ENCODE results near the gene STAT4. TPM values are rescaled to one million over a fixed set of nuclear protein-coding genes. Genes with fewer than 3 reads are reported as not detected.

The STAT4 gene
- total RNA-seq, 1 donor from 2014 or later, result 8.0 TPM

DNA sequence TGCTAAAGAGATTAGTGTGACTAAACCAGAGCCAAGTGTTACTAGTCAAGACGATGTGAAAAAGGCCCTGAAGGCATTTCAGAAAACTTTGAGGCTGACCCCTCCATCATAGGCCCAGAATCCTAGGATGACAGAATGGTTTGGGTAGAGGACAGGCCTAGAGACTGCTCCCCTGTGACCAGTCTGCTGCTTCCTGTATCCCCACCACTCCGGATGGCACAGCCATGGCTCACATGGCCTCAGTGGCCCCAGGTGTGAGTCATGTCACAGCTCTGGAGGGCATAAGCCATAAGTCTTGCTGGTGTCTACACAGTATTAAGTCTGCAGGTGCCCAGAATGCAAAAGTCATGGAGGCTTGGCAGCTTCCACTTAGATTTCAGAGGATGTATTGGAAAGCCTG, 124.4 kb downstream of the STAT4 start:
- TF ChIP-seq, protein P1, sequence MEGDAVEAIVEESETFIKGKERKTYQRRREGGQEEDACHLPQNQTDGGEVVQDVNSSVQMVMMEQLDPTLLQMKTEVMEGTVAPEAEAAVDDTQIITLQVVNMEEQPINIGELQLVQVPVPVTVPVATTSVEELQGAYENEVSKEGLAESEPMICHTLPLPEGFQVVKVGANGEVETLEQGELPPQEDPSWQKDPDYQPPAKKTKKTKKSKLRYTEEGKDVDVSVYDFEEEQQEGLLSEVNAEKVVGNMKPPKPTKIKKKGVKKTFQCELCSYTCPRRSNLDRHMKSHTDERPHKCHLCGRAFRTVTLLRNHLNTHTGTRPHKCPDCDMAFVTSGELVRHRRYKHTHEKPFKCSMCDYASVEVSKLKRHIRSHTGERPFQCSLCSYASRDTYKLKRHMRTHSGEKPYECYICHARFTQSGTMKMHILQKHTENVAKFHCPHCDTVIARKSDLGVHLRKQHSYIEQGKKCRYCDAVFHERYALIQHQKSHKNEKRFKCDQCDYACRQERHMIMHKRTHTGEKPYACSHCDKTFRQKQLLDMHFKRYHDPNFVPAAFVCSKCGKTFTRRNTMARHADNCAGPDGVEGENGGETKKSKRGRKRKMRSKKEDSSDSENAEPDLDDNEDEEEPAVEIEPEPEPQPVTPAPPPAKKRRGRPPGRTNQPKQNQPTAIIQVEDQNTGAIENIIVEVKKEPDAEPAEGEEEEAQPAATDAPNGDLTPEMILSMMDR (IDR thresholded peaks at IDR 0.05), result no peak
- Histone ChIP-seq H3K27me3 (no peaks in the 10 kb centered on the region), H3K4me1 (peaks cover 17% of the 10 kb centered on the region), H3K4me3 (no peak overlapping the region), H3K36me3 (no peaks in the 10 kb centered on the region), H3K9me3 (no peaks in the 10 kb centered on the region), H3K27ac (no peak overlapping the region)
- ATAC-seq (no peak), DNase-seq (no peak)
- intact Hi-C loops (cut with DNase I), result loop anchor here (5.0 kb wide), 1 partner anchor 244 kb away; no protein-coding TSS in a partner anchor

DNA sequence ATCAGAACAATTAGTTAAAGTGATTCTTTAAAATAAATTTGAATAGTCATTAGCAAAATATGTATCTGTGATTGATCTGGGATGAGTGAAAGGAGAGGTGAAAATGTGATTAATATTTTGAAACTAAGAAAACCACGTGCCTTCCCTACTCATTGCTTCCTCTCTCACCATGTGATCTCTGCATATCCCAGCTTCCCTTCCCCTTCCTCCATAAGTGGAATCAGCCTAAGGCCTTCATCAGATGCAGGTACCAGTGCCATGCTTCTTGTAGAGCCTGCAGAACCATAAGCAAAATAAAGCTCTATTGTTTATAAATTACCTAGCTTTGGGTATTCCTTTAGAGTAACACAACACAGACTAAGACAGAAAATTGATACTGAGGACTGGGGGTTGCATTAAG, 125.7 kb downstream of the STAT4 start:
- H3K4me3 ChIP-seq, result no peak overlapping the region
- ATAC-seq, result no peak
- DNase-seq, result no peak
- no peak overlapping the region for H3K27ac ChIP-seq
- TF ChIP-seq, protein P1 (IDR thresholded peaks at IDR 0.05), result no peak
- H3K4me1 ChIP-seq, result peaks cover 13% of the 10 kb centered on the region
- no peaks in the 10 kb centered on the region for H3K36me3 ChIP-seq
- H3K9me3 ChIP-seq, result no peaks in the 10 kb centered on the region
- no peaks in the 10 kb centered on the region for H3K27me3 ChIP-seq
- intact Hi-C loops (cut with DNase I), result loop anchor here (5.0 kb wide), 1 partner anchor 243 kb away; no protein-coding TSS in a partner anchor

DNA sequence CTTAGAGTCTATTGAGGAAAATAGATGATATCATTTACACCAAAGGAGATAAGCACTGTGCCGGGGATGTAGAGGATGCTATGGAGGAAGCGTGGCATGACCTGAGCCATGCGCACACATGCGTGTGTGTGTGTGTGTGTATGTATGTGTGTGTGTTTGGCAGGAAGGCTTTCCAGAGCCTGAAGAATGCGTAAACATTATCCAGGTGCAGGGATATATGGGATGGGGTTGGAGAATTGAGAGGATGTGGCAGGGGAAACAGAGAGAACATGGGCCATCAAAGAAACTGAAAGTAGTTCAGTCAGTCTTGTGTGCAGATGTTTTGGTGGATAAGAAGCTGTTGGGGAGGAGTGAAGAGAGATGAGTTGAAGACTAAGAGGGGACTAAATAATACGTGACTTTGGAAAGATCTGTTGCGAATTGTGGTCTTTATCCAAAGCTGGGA, 127.5 kb downstream of the STAT4 start:
- peaks cover 8% of the 10 kb centered on the region for H3K4me1 ChIP-seq
- H3K27me3 ChIP-seq, result no peaks in the 10 kb centered on the region
- TF ChIP-seq, protein P1 (IDR thresholded peaks at IDR 0.05), result no peak
- ATAC-seq, result no peak
- no peak for DNase-seq
- no peaks in the 10 kb centered on the region for H3K9me3 ChIP-seq
- H3K27ac ChIP-seq, result no peak overlapping the region
- intact Hi-C loops (cut with DNase I), result no loop called here
- peak overlapping the region; percentile 14 for H3K4me3 ChIP-seq
- no peaks in the 10 kb centered on the region for H3K36me3 ChIP-seq

DNA sequence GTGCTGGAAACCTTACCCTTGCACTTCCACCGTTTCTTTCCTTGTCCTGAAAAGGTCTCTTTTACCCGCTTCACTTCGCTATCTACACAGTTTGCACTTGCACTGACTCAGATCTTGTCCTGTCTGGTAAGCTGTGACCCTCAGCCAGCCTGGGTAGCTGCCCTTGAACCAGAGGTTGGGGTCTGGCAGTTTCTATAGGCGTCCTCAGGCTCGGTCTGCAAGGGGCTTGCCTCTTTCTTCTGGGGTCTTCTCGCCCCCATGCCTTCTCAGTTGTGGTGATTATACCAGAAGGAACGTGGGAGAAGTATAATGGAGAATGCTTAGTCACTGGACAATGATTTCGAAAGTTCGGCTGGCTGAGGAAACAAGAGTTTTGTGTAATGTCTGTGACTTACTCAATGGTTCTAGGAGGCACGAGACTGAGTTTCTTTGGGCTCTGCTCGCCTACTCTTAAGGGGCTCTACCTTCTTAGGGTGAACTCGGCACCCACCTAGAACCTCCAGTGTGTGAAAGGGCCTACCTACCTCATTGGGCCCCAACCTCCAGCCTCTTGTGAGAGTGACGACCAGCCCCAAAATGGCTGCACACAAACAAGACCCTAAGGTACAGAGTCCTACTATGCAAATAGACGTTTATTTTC, 129.9 kb downstream of the STAT4 start:
- H3K27ac ChIP-seq, result peak overlapping the region; percentile 97
- H3K4me1 ChIP-seq, result peaks cover 8% of the 10 kb centered on the region
- DNase-seq, result no peak
- H3K9me3 ChIP-seq, result no peaks in the 10 kb centered on the region
- TF ChIP-seq, protein P1 (IDR thresholded peaks at IDR 0.05), result no peak
- no peaks in the 10 kb centered on the region for H3K27me3 ChIP-seq
- H3K36me3 ChIP-seq, result no peaks in the 10 kb centered on the region
- H3K4me3 ChIP-seq, result peak overlapping the region; percentile 77
- ATAC-seq, result peak; percentile 56
- intact Hi-C loops (cut with DNase I), result no loop called here

DNA sequence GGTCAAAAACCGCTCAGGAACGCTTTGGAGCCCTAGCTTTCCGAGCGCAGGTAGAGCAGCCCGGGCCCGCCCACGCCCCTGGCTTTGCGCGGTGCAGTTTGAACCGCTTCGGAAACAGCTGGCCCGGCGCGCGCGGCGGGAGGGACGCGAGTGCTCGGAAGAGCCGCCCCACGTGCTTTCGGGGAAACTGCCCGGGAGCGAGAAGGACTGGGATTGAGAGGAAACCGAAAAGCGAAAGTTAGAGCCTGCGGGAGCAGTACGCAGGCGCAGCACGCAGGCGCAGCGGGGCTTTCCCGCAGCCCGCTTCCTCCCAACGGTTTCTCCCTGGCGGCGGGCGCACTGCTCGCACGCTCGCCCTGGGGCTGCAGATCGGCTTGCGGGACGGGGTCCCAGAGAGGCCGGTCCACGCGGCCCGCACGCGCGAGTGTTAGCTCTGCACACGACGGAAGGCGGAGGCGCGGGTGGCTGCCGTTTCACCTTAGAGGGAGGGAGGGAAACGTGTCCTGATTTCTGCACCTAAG, 130.5 kb downstream of the STAT4 start:
- peaks cover 8% of the 10 kb centered on the region for H3K4me1 ChIP-seq
- ATAC-seq (peak; percentile 98), DNase-seq (peak; percentile 97)
- no peaks in the 10 kb centered on the region for H3K27me3 ChIP-seq
- no peaks in the 10 kb centered on the region for H3K9me3 ChIP-seq
- no peaks in the 10 kb centered on the region for H3K36me3 ChIP-seq
- H3K4me3 ChIP-seq, result peak overlapping the region; percentile 77
- H3K27ac ChIP-seq, result peak overlapping the region; percentile 97
- intact Hi-C loops (cut with DNase I), result no loop called here
- TF ChIP-seq, protein P1 (IDR thresholded peaks at IDR 0.05), result no peak
